GM19438 (cell line): ENCODE data around the gene SLC7A1.

Source experiments
- ATAC-seq: cut with Tn5 transposase; IDR thresholded peaks from one replicate; pipeline ENCODE4 v1.9.1; 2021; ENCODE audit warnings: low read depth; ENCODE audit not compliant: unreplicated experiment

The SLC7A1 gene

DNA sequence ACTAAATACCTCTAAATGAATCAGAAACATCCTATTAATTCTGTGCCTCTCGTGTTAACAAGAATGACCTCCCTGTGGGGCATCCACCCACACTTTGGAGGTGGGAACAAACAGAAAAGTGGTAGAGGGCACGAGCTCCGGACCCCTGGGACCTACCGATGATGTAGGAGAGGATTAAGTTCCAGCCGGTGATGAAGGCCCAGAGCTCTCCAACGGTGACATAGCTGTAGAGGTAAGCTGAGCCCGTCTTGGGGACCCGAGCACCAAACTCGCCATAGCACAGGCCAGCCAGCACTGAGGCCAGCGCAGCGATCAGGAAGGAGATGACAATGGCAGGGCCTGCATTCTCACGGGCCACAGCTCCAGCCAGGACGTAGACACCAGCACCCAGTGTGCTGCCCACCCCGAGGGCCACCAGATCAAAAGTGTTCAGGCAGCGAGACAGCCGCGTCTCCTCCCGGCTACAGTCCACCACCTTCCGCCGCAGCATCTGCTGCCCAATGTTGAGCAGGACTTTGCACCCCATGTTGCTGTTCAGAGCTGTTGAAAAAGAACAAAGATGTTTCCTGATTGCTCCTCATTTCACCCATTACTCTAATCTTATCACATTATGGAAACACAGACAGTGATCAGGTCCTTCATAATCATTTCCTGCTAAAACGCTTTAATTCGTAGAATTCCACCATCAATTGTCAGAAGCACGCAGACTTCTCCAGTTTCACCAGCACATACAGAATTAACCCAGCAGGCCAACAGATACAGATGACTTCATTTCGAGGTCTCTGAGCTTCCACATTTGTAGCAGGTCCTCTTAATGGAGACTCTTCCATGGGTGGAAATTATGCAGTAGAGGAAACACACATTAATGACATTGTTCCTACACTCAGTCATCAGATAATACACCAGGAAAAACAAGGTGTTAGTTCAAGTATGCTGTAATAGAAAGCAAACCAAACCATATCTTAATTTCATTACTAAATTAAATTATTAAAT is 59.5 kb downstream of the SLC7A1 start:
- no peak for ATAC-seq

- no peak for ATAC-seq
Measured at GRCh38 chr13:29534083-29534482, 61.4 kb downstream of the SLC7A1 start.

- ATAC-seq: no peak
Measured at GRCh38 chr13:29532821-29533220, 62.7 kb downstream of the SLC7A1 start.

- ATAC-seq: no peak
Measured at GRCh38 chr13:29532116-29532515, 63.4 kb downstream of the SLC7A1 start.

DNA sequence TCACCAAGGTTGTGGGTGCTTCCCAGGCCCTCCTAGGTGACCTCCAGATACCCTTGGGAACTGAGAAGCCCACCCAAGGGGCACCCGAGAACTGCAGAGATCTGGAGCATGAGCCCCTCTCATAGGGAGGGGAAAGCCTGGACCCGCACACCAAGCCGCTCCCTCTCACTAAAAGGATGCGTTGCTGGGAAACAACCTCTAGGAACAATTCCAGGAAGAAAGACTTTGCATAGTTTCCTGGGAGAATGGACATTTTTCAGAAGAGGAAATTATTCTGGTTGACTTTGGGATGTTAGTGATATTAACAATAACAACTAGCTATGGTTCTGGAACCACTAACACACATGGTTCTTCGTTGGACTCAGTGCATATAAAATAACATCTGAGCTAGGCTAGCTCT is 64.6 kb downstream of the SLC7A1 start:
- no peak for ATAC-seq

DNA sequence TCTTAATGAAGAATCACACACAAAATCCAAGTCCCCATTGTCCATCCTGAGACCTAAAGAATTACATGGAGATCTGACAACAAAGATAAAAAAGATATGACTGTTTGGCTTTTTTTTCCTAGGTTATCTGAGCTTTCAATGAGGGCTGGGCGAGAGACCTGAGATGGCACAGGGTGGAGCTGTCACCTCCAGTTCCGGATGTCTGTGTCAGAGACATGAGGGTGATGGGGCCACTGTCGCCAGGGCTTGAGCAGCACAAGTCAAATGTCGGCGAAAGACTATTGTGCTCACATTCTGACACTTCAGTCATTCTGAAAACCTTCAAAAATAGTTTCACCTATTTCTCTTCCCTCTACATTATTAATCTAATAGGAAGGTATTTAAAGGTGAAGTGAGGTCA is 65.7 kb downstream of the SLC7A1 start:
- ATAC-seq: no peak

DNA sequence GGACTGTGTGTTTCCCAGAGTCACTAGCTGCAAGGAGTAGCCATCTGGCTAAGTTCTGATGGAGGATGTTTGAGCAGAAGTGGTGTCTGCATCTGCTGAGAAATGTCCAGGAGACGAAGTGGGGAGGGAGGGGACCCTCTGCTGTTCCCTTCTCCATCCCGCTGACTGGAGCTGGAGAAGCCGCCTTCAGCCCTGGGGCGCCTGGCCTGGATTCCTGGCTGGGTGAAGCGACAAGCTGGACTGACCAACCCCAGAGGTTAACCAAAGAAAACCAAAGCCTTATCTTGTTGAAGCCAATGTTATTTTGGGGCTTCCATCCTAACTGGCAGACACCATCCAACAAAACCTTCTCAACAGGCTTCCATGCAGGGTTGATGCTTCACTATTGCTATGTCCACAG is 67.6 kb downstream of the SLC7A1 start:
- no peak for ATAC-seq

- ATAC-seq: no peak
Measured at GRCh38 chr13:29527511-29527910, 68.0 kb downstream of the SLC7A1 start.

DNA sequence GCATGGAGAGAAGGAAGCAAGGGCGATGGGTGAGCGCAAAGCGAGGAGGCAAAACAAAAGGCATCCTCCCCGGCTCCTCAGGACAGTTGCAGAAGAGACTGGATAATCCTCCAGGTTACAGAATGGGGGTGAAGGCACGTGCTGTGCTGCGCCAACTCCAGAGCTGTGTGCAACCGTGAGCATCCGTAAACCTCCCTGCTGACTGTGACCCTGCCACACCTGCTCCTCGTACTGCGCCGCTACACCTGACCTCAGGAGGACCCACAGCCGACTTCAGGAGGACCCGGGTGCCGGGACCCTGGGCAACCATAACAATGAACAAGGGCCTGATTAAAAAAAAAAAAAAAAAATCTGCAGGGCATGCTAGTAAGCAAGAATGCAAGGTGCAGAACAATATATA is 68.7 kb downstream of the SLC7A1 start:
- ATAC-seq: no peak

DNA sequence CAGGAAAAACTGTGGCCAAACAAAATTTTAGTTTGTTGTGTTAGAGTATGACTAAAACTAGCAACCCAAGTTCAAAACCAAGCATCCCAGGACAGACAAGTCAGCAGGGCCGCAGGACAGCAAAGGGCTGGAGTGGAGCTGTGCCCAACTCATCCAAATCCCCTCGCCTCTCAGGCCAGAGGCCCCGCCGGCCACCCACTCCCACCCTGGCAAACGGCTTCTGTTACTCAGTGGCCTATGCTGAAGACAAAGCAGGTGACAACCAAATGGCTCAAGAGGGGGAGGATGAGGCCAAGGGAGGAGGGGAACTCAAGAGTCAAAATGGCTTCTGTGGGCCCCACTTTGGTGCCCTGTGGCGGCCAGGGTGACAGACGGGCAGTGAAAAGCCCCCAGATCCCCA is 69.7 kb downstream of the SLC7A1 start:
- ATAC-seq: no peak

DNA sequence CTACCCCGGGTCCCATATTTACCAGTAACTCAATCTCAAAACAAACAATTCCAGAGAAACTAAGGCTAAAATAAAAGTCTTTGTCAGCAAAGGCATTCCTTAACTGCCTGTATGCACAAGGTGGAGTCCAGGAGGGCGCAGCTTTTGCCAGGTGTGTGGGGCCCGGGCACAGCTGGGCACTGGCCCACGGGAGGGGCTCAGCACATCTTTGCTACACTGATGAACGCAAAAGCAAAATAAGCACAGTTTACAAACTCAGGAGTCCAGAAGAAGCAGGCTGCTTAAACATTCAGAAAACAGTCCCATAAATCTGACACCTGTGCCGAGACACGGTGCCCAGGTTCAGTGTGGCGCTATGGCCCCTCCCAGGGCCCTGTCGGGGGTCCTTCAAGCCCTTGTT is 70.8 kb downstream of the SLC7A1 start:
- no peak for ATAC-seq

DNA sequence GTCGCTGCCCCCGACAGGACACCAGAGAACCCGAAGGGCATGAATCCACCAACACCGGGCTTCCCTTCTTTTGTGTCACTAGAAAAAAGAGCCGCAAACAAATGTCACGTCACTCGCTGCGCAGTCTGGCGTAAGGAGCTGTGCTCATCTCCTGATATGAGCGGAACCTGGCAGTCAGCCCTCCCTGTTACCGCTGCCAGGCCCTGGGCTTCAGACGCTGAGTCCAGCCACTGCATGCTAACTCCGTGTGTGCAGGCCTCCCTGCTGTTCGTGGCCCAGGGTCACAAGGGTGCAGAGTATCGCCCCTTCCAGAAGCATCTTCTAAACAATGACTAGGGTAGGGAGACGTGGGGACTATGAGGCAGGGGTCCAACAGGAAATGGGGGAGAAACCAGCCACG is 71.3 kb downstream of the SLC7A1 start:
- no peak for ATAC-seq

- ATAC-seq: no peak
Measured at GRCh38 chr13:29523199-29523961, 72.1 kb downstream of the SLC7A1 start.

GRCh38 chr13:29522044-29522685 is 73.3 kb downstream of the SLC7A1 start:
- no peak for ATAC-seq

GRCh38 chr13:29521336-29521735 is 74.2 kb downstream of the SLC7A1 start:
- no peak for ATAC-seq

GRCh38 chr13:29520671-29521070 is 74.8 kb downstream of the SLC7A1 start:
- no peak for ATAC-seq

- no peak for ATAC-seq
Measured at GRCh38 chr13:29519921-29520320, 75.6 kb downstream of the SLC7A1 start.

DNA sequence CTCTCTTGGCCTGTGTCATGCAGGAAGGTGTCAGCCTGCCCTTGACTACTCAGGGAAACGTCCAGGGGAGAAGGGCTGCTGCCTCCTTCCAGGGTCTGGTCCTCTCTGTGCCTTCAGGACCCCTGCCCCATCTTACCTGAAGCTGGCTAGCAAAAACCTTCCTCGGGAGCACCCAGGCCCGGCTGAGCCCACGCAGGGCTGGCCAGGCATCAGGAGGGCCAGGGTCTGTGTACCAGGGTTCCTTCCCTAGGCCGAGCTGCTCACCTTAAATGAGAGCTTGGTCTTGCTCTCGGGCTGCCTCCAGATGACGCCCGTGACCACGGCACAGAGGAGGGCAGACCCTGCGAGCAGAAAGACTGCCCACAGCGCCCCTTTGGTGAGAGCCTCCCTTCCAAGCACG is 78.6 kb downstream of the SLC7A1 start:
- no peak for ATAC-seq

DNA sequence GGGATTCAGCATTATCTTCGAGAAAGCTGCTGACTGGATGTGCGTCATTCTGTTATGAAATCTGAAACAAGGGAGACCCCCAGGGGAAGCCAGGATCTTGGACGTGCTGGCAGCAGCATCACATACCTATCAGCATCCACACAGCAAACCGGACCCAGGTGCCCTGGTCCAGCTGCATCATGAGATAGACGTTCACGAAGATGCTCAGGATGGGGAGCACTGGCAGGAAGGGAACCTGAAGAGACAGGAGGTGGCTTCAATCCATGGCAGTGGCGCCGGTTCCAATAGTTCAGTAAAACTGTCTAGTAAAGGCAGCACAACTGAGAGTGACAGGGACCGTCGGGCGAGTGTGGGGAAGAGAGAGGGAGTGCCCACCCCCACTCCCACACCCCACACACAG is 79.5 kb downstream of the SLC7A1 start:
- ATAC-seq: no peak

GRCh38 chr13:29515372-29515771 is 80.1 kb downstream of the SLC7A1 start:
- no peak for ATAC-seq

GRCh38 chr13:29514720-29515310 is 80.7 kb downstream of the SLC7A1 start:
- ATAC-seq: no peak
